ENCODE data around the gene MOB3A.
"Not testable (repeated sequence)": the region's sequence is repeated elsewhere in the genome, so short reads cannot be mapped to it uniquely, and the experiment has no call there.

Gene MOB3A

DNA sequence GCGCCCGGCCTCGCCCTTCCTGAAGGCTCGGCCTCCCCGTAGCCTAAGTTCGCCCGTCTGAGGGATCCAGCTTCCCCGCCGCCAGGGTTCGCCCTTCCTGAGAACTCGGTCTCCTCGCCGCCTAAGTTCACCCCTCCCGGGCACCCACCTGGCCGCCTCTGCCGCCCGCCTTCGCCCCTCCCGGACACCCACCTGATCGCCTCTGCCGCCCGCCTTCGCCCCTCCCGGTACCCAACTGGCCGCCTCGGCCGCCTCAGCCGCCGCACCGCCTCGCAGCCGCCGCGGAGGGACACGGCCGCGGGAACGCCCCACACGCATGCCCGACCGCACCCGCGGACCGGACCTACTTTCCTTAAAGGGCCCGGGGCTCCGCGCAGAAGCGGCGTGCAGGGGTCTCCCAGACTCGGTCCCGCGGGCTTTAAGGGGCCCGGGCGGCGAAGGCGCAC, at the start of gene MOB3A:
TSS of gene MOB3A (minus strand) at position 293 of the 446 bp plus-strand sequence. CDS start 17,766 bp downstream, outside the sequence.
- DNase-seq (ENCODE audit: low read depth in 2 of 2): peak in 1 of 2 donors; percentile 79

DNA sequence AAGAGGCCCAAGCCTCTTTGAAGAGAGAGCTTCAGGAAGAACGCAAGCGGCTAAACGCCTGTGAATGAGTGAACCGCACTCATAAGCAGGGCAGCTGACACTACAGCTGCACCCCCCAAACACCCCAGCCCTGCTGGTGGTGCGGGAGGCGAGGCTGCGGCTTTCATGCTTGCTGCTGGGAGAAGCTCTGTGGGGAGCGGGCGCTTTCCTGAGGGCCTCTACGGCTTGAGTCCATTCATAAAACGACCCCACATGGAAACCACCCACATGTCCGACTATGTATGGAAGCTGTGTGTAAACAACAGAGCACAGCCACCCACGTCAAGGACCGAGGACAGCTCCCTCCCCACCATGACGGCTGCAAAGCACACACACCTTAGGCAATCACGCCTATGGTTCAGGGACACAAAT, 49.7 kb upstream of the MOB3A start:
- DNase-seq (ENCODE audit: low read depth in 2 of 2): no peak

GRCh38 chr19:2144190-2144589, 48.1 kb upstream of the MOB3A start:
- DNase-seq (ENCODE audit: low read depth in 2 of 2): no peak

DNA sequence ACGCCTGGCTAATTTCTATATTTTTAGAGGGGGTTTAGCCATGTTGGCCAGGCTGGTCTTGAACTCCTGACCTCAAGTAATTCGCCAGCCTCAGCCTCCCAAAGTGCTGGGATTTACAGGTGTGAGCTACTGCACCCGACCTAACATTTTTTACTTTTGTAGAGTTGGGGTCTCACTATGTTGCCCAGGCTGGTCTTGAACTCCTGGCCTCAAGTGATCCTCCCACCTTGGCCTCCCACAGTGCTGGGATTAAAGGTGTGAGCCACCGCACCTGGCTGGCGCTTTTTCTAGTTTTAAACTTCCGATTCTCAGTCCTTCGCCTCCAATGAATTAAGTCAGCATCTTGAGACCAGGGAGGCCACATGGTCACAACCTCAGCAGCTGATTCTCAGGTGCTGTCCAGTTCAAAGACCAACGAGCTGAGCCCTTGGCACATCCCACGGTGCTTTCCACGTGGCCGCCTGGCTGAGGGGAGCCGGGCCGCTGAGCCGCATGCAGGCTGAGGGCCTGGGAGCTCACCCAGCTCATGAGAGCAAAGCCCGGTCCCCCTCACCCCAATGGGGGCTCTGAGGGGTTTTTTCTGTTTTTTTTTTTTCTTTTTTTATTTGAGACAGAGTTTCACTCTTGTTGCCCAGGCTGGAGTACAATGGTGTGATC, 46.2 kb upstream of the MOB3A start:
- no peak for DNase-seq (ENCODE audit: low read depth in 2 of 2)

DNA sequence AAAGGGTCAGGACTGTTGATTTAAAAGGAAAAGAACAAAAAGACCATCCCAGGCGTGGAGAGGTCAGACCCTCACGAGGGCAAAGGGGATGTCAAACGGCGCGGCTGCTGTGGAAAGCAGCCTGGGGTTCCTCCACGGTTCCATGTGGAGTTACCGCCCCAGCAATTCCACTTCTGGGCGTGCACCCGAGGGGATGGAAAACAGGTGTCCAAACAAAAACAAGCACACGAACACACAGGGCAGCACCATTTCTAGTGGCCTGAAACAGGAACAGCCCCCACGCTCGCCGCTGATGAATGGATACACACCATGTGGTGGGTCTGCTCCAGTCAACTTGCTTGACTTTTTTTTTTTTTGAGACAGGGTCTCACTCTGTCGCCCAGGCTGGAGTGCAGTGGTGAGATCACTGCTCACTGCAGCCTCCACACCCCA, 44.0 kb upstream of the MOB3A start:
- DNase-seq (ENCODE audit: low read depth in 2 of 2): no peak

DNA sequence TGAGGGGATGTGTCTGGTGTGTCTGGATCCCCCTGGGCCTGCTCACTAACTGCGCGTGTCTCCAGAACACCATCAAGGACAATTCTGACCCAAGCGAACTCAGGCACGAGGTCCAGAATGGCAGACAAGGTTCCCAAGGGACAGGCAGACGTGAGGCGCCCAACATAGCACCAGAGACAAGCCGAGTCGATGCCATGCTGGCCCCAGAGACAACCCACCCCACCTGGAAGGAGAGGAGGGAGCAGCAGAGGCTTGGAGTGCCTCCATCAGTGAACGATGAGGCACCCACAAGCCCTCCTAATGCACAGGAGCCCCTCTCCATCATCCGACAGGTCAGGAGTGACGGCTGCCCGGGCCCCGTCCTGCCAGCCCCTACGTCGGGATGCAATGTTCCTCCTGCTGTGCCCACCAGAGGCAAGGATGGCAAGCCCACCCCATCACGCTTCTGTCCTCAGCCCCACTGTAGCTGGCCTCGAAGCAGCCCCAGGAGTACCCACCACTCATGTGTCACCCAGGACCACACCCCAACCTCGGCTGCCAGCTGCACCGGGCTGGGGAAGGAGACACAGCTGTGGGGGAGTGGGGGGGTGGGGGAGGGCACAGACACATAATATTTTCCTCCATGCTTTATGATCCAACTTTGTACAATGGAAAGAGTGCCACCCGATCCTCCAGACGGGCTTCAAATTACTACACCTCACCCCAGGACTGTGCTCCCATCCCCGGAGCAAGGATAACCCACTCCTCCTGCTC, 43.4 kb upstream of the MOB3A start:
- DNase-seq (ENCODE audit: low read depth in 2 of 2): no peak

- no peak for DNase-seq (ENCODE audit: low read depth in 2 of 2)
Measured at GRCh38 chr19:2138061-2138728, 42.1 kb upstream of the MOB3A start.

- no peak for DNase-seq (ENCODE audit: low read depth in 2 of 2)
Measured at GRCh38 chr19:2136796-2137195, 40.7 kb upstream of the MOB3A start.

DNA sequence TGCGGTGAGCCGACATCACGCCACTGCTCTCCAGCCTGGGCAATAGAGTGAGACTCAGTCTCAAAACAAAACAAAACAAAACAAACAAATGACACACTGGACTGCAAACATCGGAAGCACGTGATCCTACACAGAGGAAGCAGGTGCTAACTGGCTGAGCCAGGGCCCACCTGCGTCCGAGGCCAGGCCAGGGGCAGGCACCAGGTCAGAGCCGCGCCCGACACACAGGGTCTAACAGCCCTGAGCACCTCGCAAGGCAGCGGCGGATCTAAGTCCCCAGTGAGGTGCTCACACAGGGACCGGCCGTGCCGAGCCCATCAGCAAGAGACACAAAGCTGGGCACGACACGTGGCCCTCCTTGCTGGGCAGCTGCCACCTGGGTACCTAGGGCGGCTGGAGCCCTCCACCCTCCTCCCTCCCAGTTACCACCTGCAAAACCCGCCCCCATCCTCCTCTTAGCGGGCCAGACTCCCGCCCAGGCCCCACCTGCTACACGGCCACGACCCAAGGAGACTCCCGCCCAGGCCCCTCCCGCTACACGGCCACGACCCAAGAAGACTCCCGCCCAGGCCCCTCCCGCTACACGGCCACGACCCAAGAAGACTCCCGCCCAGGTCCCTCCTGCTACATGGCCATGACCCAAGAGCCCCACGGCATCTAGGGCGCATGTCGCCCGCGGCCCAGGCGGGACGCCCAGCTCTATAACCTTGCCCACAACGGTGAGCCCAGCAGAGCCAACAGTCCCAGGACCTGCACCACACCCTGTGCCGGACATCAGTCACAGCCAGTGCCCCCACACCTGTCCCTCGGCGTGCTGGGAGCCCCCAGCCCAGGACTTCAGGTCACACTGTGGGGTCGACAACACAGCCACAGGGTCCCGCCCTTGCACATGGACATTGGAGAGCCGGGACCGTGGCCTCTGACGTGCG, 39.6 kb upstream of the MOB3A start:
- no peak for DNase-seq (ENCODE audit: low read depth in 2 of 2)

DNA sequence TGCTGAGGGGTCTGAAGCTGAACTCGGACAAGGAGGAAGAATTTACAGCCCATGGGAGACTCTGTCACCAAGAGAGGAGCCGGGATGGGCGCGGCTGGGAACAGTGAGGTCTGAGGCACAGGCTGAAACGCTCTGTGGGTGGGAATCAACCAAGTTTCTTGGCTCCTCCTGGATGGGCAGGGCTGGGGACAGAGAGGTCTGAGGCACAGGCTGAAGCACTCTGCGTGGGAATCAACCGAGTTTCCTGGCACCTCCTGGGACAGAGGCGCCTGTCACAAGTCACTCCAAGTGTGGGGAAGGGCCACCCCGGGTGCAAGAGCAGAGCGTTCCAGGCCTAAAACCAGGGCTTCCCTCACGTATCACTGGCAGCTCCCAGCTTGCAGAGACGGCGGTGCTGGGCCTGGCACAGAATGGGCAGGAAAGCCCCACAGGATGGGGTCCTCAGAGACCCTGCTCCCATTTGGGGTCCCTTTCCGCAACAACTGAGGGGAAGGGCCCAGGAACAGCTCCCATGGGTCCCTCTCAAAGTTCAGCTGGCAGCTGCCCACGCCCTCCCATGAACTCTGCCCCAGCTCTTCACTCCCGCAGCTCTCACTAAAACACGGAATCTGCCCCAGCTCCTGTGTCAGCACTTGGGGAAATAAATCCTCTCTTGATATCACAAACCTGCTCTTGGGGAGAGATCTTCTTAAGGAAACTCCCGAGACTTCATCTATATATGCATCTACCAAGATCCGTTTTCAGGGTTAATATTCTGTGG, 36.8 kb upstream of the MOB3A start:
- DNase-seq (ENCODE audit: low read depth in 2 of 2): no peak

DNA sequence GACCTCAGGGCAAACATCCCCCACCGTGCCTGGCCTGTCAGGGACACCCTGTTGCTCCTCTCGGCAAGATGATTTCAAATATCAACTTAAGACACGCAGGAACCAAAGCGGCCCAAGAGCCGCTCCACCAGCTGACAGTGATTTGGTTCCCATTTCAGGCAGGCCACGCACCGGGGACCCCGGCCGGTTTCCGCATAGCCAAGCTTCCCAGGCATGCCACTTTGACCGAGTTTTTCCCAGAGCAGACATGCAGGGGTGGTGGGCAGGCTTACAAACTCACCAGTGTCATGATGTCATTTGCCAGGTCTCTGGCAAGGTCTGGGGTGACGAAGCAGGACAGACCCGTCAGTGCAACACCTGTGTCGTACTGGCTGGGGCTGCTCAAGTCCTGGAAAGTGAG, 36.1 kb upstream of the MOB3A start:
- no peak for DNase-seq (ENCODE audit: low read depth in 2 of 2)

- not testable (repeated sequence) for DNase-seq (ENCODE audit: low read depth in 2 of 2)
Measured at GRCh38 chr19:2131012-2131975, 35.2 kb upstream of the MOB3A start.

- DNase-seq (ENCODE audit: low read depth in 2 of 2): no peak
Measured at GRCh38 chr19:2129892-2130770, 34.0 kb upstream of the MOB3A start.

GRCh38 chr19:2129486-2129885, 33.4 kb upstream of the MOB3A start:
- no peak for DNase-seq (ENCODE audit: low read depth in 2 of 2)

GRCh38 chr19:2129022-2129421, 32.9 kb upstream of the MOB3A start:
- DNase-seq (ENCODE audit: low read depth in 2 of 2): no peak

DNA sequence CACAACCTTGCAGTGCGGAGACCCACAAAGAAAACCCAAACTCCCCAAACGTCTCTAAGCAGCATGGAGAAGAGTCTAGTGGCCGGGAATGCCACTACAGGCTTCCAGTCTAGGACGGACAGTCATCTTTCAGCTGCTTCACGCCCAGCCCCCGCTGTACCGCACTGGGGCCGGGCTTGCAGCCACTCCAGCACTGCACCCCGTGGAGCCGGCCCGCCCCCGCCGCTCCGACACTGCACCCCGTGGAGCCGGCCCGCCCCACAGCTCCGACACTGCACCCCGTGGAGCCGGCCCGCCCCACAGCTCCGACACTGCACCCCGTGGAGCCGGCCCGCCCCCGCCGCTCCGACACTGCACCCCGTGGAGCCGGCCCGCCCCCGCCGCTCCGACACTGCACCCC, 32.1 kb upstream of the MOB3A start:
- DNase-seq (ENCODE audit: low read depth in 2 of 2): not testable (repeated sequence)

- no peak for DNase-seq (ENCODE audit: low read depth in 2 of 2)
Measured at GRCh38 chr19:2127758-2128157, 31.6 kb upstream of the MOB3A start.

DNA sequence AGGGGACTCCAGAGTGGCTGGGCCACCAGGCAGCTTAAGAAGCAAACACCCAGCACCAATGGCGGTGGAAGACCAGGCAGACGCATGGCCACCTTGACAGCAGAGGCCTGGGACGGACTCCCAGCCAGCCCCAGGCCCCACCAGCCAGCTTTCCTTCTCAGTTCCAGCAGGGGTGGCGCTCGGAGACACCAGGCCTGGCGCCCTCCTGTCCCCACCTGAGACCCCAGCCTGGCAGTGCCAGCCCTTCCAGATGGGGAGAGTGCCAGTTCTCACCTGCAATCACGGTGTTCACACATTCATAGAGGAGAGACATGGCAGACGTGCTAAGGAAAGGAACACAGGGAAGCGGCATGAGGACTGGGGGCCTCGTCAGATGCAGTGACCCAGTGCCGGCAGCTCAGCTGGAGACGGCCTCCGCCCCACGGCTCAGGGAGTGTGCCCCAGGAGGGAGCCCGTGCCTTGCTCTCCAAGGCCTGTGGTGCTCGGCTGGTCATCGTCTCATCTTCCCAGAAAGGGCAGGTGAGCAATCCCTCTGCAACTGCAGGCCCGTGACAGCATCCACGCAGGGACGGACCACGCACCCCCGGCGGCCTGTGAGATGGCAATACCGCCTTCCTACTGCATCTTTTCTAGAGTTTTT, 30.9 kb upstream of the MOB3A start:
- no peak for DNase-seq (ENCODE audit: low read depth in 2 of 2)
